Ascending aorta (tissue), 2 donors: ENCODE data around the gene BMP6. TPM values are rescaled to one million over a fixed set of nuclear protein-coding genes. Genes with fewer than 3 reads are reported as not detected.
A peak's percentile ranks its signal among the peaks of the same experiment; 100 is the strongest.

Experiments used
- DNase-seq, 2 donors: peaks; one replicate each; pipeline ENCODE4 v3.0.0-alpha.2; 2019; ENCODE audit warnings: low spot score in 2 of 2
- H3K27ac ChIP-seq, 2 donors: fragments of 200-600 bp; sonication (generic); one replicate each; pipeline ENCODE4 v1.5.1; 2016 to 2017; ENCODE audit warnings: mild to moderate bottlenecking in 1 of 2
- H3K27me3 ChIP-seq: fragments of 200-600 bp; sonication (generic); one replicate; pipeline ENCODE4 v1.5.1; 2017
- H3K36me3 ChIP-seq, 2 donors: fragments of 200-600 bp; sonication (generic); one replicate each; pipeline ENCODE4 v1.5.1; 2016
- H3K4me1 ChIP-seq, 2 donors: fragments of 200-600 bp; sonication (generic); one replicate each; pipeline ENCODE4 v1.5.1; 2016 to 2017; ENCODE audit warnings: mild to moderate bottlenecking in 1 of 2
- H3K4me3 ChIP-seq, 2 donors: fragments of 200-600 bp; sonication (generic); one replicate each; pipeline ENCODE4 v1.5.1; 2016 to 2017; ENCODE audit warnings: mild to moderate bottlenecking in 1 of 2
- H3K9me3 ChIP-seq, 2 donors: fragments of 200-600 bp; sonication (generic); one replicate each; pipeline ENCODE4 v1.5.1; 2016
- intact Hi-C: fragments of 100-400 bp; cut with DNase I; formaldehyde crosslinking; loops from one replicate; pipeline ENCODE4 v1.15.1; 2023
- total RNA-seq: library from RNA; depleted of rRNA; stranded (reverse); fragments of >200 nt; gene quantifications from one replicate; pipeline ENCODE4 v1.1.0, GENCODE V29; 2016
- TF ChIP-seq, protein P1 (sequence below), 3 experiments: fragments of 200-600 bp in 2 of 3; fragments of 450-650 bp in 1 of 3; sonication (generic) in 2 of 3; IDR thresholded peaks; one replicate each; pipeline ENCODE4 v1.5.1; 2016 to 2019; ENCODE audit warnings: antibody characterized with exemption in 3 of 3, mild to moderate bottlenecking in 1 of 3, moderate library complexity in 1 of 3

The BMP6 gene
- total RNA-seq, 1 donor from 2014 or later, result 16.0 TPM

DNA sequence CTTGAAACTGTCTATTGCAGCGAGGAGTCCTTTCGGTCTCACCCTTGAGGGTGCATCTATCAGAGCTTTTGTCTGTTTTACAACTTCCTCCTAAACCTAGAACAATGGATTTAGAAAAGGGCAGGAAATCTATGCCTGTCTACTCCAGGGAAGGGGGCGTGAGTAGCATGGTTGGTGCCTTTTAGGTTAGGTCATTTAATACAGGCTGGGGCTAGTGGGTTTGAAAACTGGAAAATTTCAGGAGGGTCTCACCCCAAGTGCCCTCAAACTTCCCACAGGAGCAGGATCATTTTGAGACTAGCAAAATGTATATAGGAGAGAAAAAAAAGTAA is 33.5 kb upstream of the BMP6 start:
- Histone ChIP-seq H3K9me3 (no peaks in the 10 kb centered on the region), H3K4me1 (peaks cover 0 to under 1% of the 10 kb centered on the region in 2 donors), H3K27me3 (no peaks in the 10 kb centered on the region), H3K27ac (no peak overlapping the region), H3K4me3 (no peak overlapping the region), H3K36me3 (no peaks in the 10 kb centered on the region)
- intact Hi-C loops, result no loop called here
- DNase-seq, result no peak
- TF ChIP-seq, protein P1, sequence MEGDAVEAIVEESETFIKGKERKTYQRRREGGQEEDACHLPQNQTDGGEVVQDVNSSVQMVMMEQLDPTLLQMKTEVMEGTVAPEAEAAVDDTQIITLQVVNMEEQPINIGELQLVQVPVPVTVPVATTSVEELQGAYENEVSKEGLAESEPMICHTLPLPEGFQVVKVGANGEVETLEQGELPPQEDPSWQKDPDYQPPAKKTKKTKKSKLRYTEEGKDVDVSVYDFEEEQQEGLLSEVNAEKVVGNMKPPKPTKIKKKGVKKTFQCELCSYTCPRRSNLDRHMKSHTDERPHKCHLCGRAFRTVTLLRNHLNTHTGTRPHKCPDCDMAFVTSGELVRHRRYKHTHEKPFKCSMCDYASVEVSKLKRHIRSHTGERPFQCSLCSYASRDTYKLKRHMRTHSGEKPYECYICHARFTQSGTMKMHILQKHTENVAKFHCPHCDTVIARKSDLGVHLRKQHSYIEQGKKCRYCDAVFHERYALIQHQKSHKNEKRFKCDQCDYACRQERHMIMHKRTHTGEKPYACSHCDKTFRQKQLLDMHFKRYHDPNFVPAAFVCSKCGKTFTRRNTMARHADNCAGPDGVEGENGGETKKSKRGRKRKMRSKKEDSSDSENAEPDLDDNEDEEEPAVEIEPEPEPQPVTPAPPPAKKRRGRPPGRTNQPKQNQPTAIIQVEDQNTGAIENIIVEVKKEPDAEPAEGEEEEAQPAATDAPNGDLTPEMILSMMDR (IDR thresholded peaks at IDR 0.05), result no peak

DNA sequence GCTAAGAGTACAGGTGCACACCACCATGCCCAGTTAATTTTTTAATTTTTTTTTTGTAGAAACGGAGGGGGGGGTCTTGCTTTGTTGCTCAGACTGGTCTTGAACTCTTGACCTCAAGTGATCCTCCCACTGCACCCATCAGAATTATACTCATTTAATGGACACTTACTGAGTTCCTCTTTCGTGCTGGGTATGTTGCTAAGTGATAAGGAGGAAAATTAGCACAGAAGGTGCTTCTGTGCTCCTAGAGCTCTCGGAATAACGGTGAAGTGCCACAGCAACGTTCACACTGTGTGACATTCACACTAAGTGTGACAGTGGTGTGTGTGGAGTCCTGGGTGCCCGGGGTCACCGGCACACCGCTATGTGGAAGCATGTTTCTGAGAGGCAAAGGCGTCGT is 32.1 kb upstream of the BMP6 start:
- H3K4me3 ChIP-seq, result no peak overlapping the region
- peaks cover 0 to 8% of the 10 kb centered on the region in 2 donors for H3K4me1 ChIP-seq
- H3K9me3 ChIP-seq, result no peaks in the 10 kb centered on the region
- no peak for DNase-seq
- no peaks in the 10 kb centered on the region for H3K36me3 ChIP-seq
- no peak overlapping the region for H3K27ac ChIP-seq
- TF ChIP-seq, protein P1 (IDR thresholded peaks at IDR 0.05), result no peak
- H3K27me3 ChIP-seq, result no peaks in the 10 kb centered on the region
- intact Hi-C loops, result no loop called here

DNA sequence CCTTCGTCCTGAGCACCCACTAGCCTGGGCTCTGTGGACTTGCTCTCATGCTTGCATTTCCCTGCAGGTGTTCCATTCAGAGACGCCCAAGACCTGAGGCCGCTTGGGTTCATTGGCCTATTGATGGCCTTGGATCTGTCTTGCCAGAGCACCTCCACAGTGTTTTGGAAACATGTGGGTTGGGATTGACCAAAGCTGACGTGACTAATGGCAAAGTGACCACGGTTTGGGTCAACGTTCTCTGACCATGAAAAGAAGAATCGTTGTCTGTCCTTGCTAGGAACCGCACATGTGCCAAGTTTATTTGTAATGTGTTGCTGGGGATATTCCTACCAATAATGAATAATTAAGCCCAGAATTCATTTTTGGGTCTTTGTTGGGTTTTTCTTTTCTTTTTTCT is 29.8 kb upstream of the BMP6 start:
- no peak overlapping the region for H3K27ac ChIP-seq
- DNase-seq, result no peak
- intact Hi-C loops, result no loop called here
- H3K4me3 ChIP-seq, result no peak overlapping the region
- no peaks in the 10 kb centered on the region for H3K36me3 ChIP-seq
- no peaks in the 10 kb centered on the region for H3K9me3 ChIP-seq
- H3K27me3 ChIP-seq, result no peaks in the 10 kb centered on the region
- H3K4me1 ChIP-seq, result peaks cover 0 to 8% of the 10 kb centered on the region in 2 donors
- TF ChIP-seq, protein P1 (IDR thresholded peaks at IDR 0.05), result no peak

DNA sequence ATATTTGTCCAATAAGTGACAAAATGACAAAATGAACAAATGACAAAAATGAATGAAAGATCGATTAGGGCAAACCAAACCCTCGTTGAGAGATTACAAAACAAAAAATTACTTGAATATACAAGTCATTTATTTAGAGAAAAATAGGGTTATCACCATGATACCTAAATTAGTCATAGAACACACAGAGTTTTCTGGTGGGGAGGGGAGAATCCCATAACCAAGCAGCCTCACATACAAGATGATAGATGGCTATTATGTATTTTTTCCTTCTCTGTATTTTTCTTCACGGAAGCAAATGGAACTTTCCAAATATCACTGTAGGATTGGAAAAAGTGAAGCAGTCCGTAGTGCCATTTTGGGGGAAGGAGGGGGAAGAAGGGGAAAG is 28.5 kb upstream of the BMP6 start:
- H3K36me3 ChIP-seq, result no peaks in the 10 kb centered on the region

DNA sequence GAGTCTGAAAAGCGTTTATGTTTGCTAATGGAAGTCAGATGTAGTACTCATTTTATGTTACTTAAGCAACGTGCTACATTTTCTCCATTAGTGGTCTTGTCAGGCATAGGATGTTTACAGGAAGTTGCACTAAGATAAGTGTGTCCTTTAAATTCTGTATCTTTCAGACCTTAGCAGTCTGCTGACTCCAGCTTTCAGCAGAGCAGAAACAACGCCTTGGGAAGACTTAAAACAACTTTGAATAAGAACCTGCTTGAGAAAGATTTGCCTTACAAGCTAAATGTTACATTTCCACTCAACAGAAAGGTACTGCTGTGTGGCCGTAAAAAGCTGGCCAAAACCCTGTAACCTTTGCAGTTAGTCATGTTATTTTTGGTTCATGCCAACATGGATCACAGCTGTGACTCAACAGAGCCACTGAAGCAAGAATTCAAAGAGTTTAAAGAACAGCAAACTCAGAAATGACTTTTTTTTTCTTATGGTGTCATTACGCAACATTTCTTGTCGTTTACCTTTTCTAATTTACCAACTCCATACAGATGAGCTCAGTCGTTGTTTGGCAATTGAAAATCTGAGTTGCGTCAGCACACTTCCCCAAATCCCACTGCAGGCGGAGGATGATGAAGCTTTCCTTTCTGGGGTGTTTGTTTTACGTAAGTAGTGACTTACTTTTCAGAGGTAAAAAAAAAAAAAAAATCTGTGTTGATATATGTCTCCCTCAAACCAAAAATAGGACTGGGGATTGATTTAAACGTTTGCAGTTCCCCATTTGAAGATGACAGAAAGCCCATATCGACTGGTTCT is 27.9 kb upstream of the BMP6 start:
- TF ChIP-seq, protein P1 (IDR thresholded peaks at IDR 0.05), result no peak
- Histone ChIP-seq H3K36me3 (no peaks in the 10 kb centered on the region), H3K27me3 (no peaks in the 10 kb centered on the region), H3K27ac (peak overlapping the region; percentile 46 to 61), H3K9me3 (no peaks in the 10 kb centered on the region), H3K4me3 (peak overlapping the region; percentile 35 to 37), H3K4me1 (peaks cover 0 to 8% of the 10 kb centered on the region in 2 donors)
- DNase-seq, result peak in 1 of 2 donors; percentile 79
- intact Hi-C loops, result no loop called here

More for the DNA sequence above, 28.5 kb upstream of the BMP6 start:
- TF ChIP-seq, protein P1 (IDR thresholded peaks at IDR 0.05), result no peak
- H3K4me1 ChIP-seq, result peaks cover 0 to 8% of the 10 kb centered on the region in 2 donors
- H3K4me3 ChIP-seq, result peak overlapping the region; percentile 35 to 37
- H3K9me3 ChIP-seq, result no peaks in the 10 kb centered on the region
- H3K27ac ChIP-seq, result peak overlapping the region; percentile 46 to 61
- intact Hi-C loops, result no loop called here
- no peak for DNase-seq
- H3K27me3 ChIP-seq, result no peaks in the 10 kb centered on the region
